Neuronal stem cell (in vitro differentiated cells): ENCODE measurements around the gene SYNE2.
"Not testable (repeated sequence)": the region's sequence is repeated elsewhere in the genome, so short reads cannot be mapped to it uniquely, and the experiment has no call there.

ENCODE experiments used
- DNase-seq: peaks from one replicate; pipeline ENCODE4 v3.0.0-alpha.2; 2013; ENCODE audit warnings: low spot score
- H2AFZ ChIP-seq: one replicate; pipeline ENCODE4 v1.6.1; 2013; ENCODE audit warnings: mild to moderate bottlenecking, low read length, inconsistent platforms
- H2AK5ac ChIP-seq: 2 replicates; pipeline ENCODE4 v1.6.1; 2013; ENCODE audit warnings: low read depth, mild to moderate bottlenecking, inconsistent platforms, low read length, moderate library complexity, mixed read lengths
- H2BK120ac ChIP-seq: 2 replicates; pipeline ENCODE4 v1.6.1; 2013; ENCODE audit warnings: low read depth, mild to moderate bottlenecking, inconsistent platforms, low read length, moderate library complexity, mixed read lengths
- H2BK12ac ChIP-seq: one replicate; pipeline ENCODE4 v1.6.1; 2013; ENCODE audit warnings: low read length, inconsistent platforms
- H2BK15ac ChIP-seq: 2 replicates; pipeline ENCODE4 v1.6.1; 2013; ENCODE audit warnings: mild to moderate bottlenecking, low read length, inconsistent platforms, mixed read lengths
- H2BK5ac ChIP-seq: one replicate; pipeline ENCODE4 v1.6.1; 2013; ENCODE audit warnings: inconsistent platforms, mild to moderate bottlenecking, low read length, moderate library complexity
- H3K14ac ChIP-seq: one replicate; pipeline ENCODE4 v1.6.1; 2013; ENCODE audit warnings: low read length, inconsistent platforms
- H3K18ac ChIP-seq: 2 replicates; pipeline ENCODE4 v1.6.1; 2013; ENCODE audit warnings: low read length, inconsistent platforms
- H3K23ac ChIP-seq: 2 replicates; pipeline ENCODE4 v1.6.1; 2013; ENCODE audit warnings: low read depth, mild to moderate bottlenecking, mixed read lengths, low read length, inconsistent platforms; ENCODE audit not compliant: poor library complexity
- H3K27ac ChIP-seq: replicated peaks from 3 replicates; pipeline ENCODE4 v1.5.1; 2013; ENCODE audit warnings: low read length, inconsistent platforms
- H3K27me3 ChIP-seq, 3 experiments: 2 replicates each; pipeline ENCODE4 v1.6.1; 2013; ENCODE audit warnings: low read length in 3 of 3, mild to moderate bottlenecking in 2 of 3, inconsistent platforms in 1 of 3, low read depth in 1 of 3, mixed read lengths in 1 of 3, moderate library complexity in 1 of 3; ENCODE audit not compliant: control insufficient read depth in 3 of 3, insufficient read depth in 3 of 3
- H3K36me3 ChIP-seq, 2 donors: replicated peaks in 1 of 2; 2 replicates each; pipeline ENCODE4 v1.6.1; 2013; ENCODE audit warnings: low read length in 2 of 2; ENCODE audit not compliant: control insufficient read depth in 2 of 2, insufficient read depth in 2 of 2
- H3K4ac ChIP-seq: 2 replicates; pipeline ENCODE4 v1.6.1; 2013; ENCODE audit warnings: inconsistent platforms, mild to moderate bottlenecking, low read length, moderate library complexity
- H3K4me1 ChIP-seq, 2 donors: 1 replicate in 1 of 2; 2 replicates in 1 of 2; pipeline ENCODE4 v1.6.1; 2013; ENCODE audit warnings: low read length in 2 of 2, low read depth in 1 of 2; ENCODE audit not compliant: control insufficient read depth in 2 of 2, insufficient read depth in 1 of 2
- H3K4me2 ChIP-seq: one replicate; pipeline ENCODE4 v1.6.1; 2013; ENCODE audit warnings: mild to moderate bottlenecking, low read length, inconsistent platforms; ENCODE audit not compliant: insufficient read depth, poor library complexity, severe bottlenecking
- H3K4me3 ChIP-seq, 2 donors: 2 replicates each; pipeline ENCODE4 v1.5.1; 2013; ENCODE audit warnings: low read length in 2 of 2, mild to moderate bottlenecking in 2 of 2, inconsistent platforms in 1 of 2, moderate library complexity in 1 of 2
- H3K79me1 ChIP-seq: one replicate; pipeline ENCODE4 v1.6.1; 2013; ENCODE audit warnings: low read depth, mild to moderate bottlenecking, inconsistent platforms, low read length, moderate library complexity
- H3K9ac ChIP-seq: one replicate; pipeline ENCODE4 v1.6.1; 2013; ENCODE audit warnings: mild to moderate bottlenecking, low read depth, low read length, inconsistent platforms; ENCODE audit not compliant: poor library complexity
- H3K9me3 ChIP-seq, 2 donors: replicated peaks in 1 of 2; 2 replicates each; pipeline versions ENCODE3 to v1.6.1; 2013; ENCODE audit warnings: low read length in 2 of 2, mild to moderate bottlenecking in 2 of 2, inconsistent platforms in 1 of 2, low read depth in 1 of 2, mixed read lengths in 1 of 2, moderate library complexity in 1 of 2; ENCODE audit not compliant: control insufficient read depth in 2 of 2, insufficient read depth in 1 of 2
- H4K8ac ChIP-seq: one replicate; pipeline ENCODE4 v1.6.1; 2013; ENCODE audit warnings: low read depth, mild to moderate bottlenecking, inconsistent platforms, low read length, moderate library complexity
- H4K91ac ChIP-seq: one replicate; pipeline ENCODE4 v1.6.1; 2013; ENCODE audit warnings: low read length, low read depth, mild to moderate bottlenecking, inconsistent platforms; ENCODE audit not compliant: poor library complexity
- WGBS, 2 donors: extraction: QIAGEN DNeasy Blood & Tissue Kit; methylation state at CpG; one replicate each; pipeline ENCODE4 v1.1.7; 2013; ENCODE audit warnings: missing lambda C conversion rate in 2 of 2, mixed read lengths in 1 of 2; ENCODE audit not compliant: insufficient read length in 2 of 2, insufficient replicate concordance in 1 of 2; ENCODE audit errors: extremely low coverage in 2 of 2; 5-methylcytosine and 5-hydroxymethylcytosine counted together

Gene SYNE2

DNA sequence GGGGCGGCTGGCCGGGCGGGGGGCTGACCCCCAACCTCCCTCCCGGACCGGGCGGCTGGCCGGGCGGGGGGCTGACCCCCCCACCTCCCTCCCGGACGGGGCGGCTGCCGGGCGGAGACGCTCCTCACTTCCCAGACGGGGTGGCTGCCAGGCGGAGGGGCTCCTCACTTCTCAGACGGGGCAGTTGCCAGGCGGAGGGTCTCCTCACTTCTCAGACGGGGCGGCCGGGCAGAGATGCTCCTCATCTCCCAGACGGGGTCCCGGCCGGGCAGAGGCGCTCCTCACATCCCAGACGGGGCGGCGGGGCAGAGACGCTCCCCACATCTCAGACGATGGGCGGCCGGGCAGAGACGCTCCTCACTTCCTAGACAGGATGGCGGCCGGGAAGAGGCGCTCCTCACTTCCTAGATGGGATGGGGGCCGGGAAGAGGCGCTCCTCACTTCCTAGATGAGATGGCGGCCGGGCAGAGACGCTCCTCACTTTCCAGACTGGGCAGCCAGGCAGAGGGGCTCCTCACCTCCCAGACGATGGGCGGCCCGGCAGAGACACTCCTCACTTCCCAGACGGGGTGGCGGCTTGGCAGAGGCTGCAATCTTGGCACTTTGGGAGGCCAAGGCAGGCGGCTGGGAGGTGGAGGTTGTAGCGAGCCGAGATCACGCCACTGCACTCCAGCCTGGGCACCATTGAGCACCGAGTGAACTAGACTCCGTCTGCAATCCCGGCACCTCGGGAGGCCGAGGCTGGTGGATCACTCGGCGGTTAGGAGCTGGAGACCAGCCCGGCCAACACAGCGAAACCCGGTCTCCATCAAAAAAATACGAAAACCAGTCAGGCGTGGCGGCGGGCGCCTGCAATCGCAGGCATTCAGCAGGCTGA is 185.3 kb downstream of the SYNE2 start:
- Histone ChIP-seq H3K36me3 (peaks cover 5 to 58% of the 10 kb centered on the region in 2 donors), H3K9me3 (peaks cover 6 to 18% of the 10 kb centered on the region in 2 donors)
- H3K27me3 ChIP-seq, H4K8ac ChIP-seq, H3K4ac ChIP-seq, H2BK12ac ChIP-seq, DNase-seq, H3K23ac ChIP-seq, H2BK120ac ChIP-seq, H2AFZ ChIP-seq, H3K18ac ChIP-seq, H2BK5ac ChIP-seq, H3K9ac ChIP-seq, H4K91ac ChIP-seq, H3K4me1 ChIP-seq, H3K4me3 ChIP-seq, H3K27ac ChIP-seq, H2AK5ac ChIP-seq, H3K79me1 ChIP-seq, H3K14ac ChIP-seq, H3K4me2 ChIP-seq, H2BK15ac ChIP-seq: not testable (repeated sequence)
- WGBS, 2 donors, result no CpG with 5 or more reads among the region's 66 CpGs

DNA sequence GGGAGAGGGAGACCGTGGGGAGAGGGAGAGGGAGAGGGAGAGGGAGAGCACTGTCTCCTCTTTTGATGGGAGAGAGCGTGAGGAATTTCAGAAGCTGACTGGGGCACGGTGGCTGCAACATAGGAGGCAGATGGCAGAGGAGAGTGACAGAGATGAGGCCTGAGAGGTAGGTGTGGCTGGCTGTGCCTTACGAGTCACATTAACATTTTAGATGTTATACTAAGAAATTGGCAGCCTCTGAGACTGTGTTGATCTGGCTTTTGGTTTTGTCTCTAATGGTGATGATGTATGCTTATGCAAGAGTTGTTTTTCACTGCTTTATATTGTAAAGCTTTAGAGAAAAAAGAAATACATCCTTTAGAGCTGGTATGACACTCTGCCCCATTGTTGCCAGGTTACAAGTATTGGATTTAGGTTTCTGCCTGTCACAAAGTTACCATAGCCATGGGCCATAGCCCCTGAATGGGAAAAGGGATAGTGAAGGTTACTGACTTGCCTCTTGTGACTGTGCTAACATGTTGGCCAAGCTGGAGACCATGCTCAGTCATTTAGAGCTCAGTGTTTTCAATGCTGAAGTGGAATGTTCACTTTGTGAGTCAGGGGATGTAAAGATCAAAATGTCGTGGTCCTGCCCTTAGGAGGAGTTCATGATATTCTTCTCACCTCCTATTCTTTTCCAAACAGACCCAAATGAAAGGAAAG is 186.2 kb downstream of the SYNE2 start:
- Histone ChIP-seq H4K8ac (no peak overlapping the region), H3K4ac (no peak overlapping the region), H2BK120ac (no peak overlapping the region), H3K36me3 (peaks cover 5 to 61% of the 10 kb centered on the region in 2 donors), H3K4me3 (no peak overlapping the region), H2AFZ (no peak overlapping the region), H3K9ac (no peak overlapping the region), H3K9me3 (peaks cover 10 to 18% of the 10 kb centered on the region in 2 donors), H3K4me2 (no peak overlapping the region), H3K18ac (no peak overlapping the region), H2BK15ac (no peak overlapping the region), H3K23ac (no peak overlapping the region), H3K4me1 (peaks cover 2 to 8% of the 10 kb centered on the region in 2 donors), H4K91ac (no peak overlapping the region), H3K79me1 (no peaks in the 10 kb centered on the region), H3K27ac (no peak overlapping the region), H2AK5ac (no peak overlapping the region), H3K27me3 (no peaks in the 10 kb centered on the region), H2BK5ac (no peak overlapping the region), H3K14ac (no peak overlapping the region), H2BK12ac (no peak overlapping the region)
- DNase-seq, result no peak
- WGBS, 2 donors, result no CpG with 5 or more reads among the region's 5 CpGs

DNA sequence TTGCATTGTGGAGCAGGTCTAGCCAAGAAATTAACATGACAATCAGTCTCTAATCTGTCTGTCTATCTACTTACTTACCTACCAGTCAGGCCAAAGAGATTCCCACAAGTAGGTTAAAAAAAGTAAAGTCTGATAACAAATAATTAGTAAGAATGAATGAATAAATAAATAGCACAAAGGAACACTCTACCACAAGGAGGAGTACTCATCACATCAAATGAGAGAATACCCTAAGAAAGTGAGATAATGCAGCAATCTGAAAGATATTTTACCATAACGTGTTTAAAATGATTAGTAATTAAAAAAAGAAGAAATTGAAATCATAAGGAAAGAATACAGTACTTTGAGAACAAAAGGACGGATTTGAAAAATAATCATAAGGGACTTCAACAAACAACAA is 187.2 kb downstream of the SYNE2 start:
- Histone ChIP-seq H3K14ac (no peak overlapping the region), H3K36me3 (peaks cover 5 to 68% of the 10 kb centered on the region in 2 donors), H2BK15ac (no peak overlapping the region), H3K27ac (no peak overlapping the region), H3K4me1 (peaks cover 2 to 3% of the 10 kb centered on the region in 2 donors), H3K27me3 (no peaks in the 10 kb centered on the region), H3K9me3 (peaks cover 10 to 18% of the 10 kb centered on the region in 2 donors), H3K4me2 (no peak overlapping the region), H3K4ac (no peak overlapping the region), H2AK5ac (no peak overlapping the region), H2BK12ac (no peak overlapping the region), H3K79me1 (no peaks in the 10 kb centered on the region), H3K23ac (no peak overlapping the region), H4K91ac (no peak overlapping the region), H3K9ac (no peak overlapping the region), H2AFZ (no peak overlapping the region), H3K4me3 (no peak overlapping the region), H4K8ac (no peak overlapping the region), H3K18ac (no peak overlapping the region), H2BK5ac (no peak overlapping the region), H2BK120ac (no peak overlapping the region)
- WGBS, 2 donors, result no CpG with 5 or more reads among the region's 2 CpGs
- DNase-seq, result no peak

DNA sequence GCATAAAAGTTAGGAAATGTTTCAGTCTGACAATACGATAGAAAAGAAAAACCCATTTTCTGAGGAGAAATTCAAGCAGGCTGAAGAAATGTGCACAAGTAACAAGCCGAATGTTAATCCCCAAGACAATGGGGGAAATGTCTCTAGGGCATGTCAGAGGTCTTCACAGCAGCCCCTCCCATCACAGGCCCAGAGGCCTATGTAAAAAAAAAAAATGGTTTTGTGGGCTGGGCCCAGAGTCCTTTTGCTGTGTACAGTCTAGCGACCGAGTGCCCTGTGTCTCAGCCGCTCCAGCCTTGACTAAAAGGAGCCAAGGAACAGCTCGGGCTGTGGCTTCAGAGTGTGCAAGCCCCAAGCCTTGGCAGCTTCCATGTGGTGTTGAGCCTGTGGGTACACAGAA is 190.5 kb downstream of the SYNE2 start:
- H2BK120ac ChIP-seq, H3K4me1 ChIP-seq, H3K27ac ChIP-seq, H3K27me3 ChIP-seq, H3K23ac ChIP-seq, H2BK5ac ChIP-seq, H3K4ac ChIP-seq, H3K9me3 ChIP-seq, H3K4me2 ChIP-seq, H4K91ac ChIP-seq, H2BK15ac ChIP-seq, H2BK12ac ChIP-seq, H3K79me1 ChIP-seq, H3K9ac ChIP-seq, H2AFZ ChIP-seq, H3K4me3 ChIP-seq, H4K8ac ChIP-seq, DNase-seq, H3K14ac ChIP-seq, H2AK5ac ChIP-seq, H3K18ac ChIP-seq: not testable (repeated sequence)
- no CpG with 5 or more reads among the region's 6 CpGs for WGBS, 2 donors
- peaks cover 10 to 79% of the 10 kb centered on the region in 2 donors for H3K36me3 ChIP-seq
